NK-92 treated with Interleukin-12 subunit alpha and Interleukin-12 subunit beta, amount 100 ng/mL, for 24 hours (cell line): ENCODE results near the gene CAMKK1.
A peak's percentile ranks its signal among the peaks of the same experiment; 100 is the strongest.

Source experiments
- DNase-seq: peaks from one replicate; lab custom pipeline; 2025; lab: John Stamatoyannopoulos, UW

CAMKK1 gene

DNA sequence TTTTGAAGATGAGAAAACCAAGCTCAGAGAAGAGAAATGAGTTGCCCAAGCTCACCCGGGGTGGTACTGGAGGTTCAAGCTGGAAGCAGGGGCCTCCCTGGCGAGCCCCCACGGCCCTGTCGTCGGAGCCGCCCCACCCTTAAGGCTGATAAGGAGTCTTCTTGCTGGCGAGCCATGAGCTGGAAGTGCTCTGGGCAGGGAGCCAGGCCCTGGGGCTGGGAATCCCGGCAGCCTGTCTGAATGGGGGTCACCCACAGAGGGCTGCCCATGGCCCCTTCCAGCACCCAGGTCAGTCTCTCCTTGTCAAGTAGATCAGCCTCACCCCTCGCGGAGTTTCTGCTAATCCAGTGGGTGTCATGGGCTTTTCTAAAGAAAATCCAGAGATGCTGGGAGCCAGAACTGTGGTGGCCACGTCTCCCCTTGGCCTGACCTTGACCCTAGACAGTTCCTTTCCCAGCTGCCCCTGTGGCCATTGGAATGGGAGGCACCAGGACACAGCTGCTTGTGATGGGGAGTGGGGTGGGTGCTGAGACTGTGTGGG, 24.6 kb upstream of the CAMKK1 start:
- DNase-seq: no peak

DNA sequence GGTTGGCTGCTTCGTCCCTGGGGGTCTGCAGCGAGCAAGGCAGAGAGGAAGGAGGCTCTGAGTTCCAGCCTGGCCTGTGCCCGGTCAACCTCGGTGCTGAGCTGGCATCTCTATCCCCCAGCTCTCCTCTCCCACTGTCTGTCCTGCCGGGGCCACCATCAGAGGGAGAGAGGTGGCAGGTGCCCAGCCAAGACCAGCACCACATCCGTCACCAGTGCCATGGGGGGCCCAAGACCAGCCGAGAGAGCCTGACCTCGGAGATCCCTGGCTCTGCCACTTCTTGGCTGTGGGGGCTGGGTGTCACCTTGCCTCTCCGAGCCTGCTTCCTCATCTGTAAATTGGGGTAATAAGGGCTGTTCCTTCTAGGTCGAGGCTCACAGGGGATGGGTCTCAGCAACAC, 24.0 kb upstream of the CAMKK1 start:
- no peak for DNase-seq

DNA sequence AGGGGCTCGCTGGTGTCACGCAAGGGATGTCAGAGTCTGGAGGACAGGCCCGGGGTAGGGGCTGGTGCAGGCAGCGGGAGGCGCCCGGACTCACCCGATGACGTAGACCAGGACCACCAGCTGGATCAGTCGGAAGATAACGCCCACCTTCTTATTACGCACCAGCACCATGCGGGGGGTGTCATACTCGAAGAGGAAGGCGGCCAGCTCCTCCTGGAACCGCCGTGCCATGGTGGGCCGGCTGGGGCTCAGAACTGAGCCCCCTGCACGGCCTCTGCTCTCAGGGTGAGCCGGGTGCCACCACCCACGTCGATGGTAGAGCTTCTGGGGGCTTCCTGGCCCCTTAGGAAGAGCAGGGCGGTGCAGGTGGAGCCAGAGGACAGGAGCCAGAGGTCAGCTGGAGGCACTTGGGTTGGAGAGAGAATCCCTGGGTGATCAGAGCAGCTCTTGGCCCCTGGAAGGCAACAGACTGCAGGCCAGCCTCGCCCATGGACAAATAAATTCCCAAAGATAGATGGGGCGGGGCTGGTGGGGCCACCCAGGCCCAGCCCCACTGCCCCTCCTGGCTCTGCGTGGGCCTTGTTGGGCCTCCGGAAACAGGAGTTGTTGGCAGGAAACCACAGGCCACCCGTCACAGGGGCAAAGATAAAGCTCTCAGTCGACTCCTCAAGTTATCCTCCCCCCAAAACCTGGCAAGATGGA, 23.3 kb upstream of the CAMKK1 start, which contains the start of gene P2RX1:
P2RX1 (minus strand) TSS at position 471 of the 702 bp plus-strand sequence; CDS start at position 231, 240 bp downstream.
- DNase-seq: no peak

DNA sequence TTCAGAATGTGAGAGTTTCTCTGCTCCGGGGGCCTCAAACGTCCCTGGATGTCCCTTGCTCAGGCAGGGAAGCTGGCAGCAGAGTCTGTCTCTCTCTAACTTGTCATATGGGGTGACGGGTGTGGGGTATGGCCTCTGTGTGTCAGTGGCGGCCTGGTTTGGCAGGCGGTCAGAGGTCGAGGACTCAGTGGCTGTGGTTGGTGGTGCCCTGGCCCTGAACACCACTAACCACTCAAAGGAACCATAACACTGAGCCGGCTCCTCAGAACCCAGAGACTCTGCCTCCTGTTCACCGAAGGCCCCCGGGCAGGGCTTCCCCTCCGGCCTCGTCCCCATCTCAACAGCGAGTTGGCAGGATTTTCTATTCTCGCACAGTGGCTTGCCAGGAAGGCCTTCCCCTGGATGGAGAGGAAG, 22.7 kb upstream of the CAMKK1 start:
- no peak for DNase-seq

DNA sequence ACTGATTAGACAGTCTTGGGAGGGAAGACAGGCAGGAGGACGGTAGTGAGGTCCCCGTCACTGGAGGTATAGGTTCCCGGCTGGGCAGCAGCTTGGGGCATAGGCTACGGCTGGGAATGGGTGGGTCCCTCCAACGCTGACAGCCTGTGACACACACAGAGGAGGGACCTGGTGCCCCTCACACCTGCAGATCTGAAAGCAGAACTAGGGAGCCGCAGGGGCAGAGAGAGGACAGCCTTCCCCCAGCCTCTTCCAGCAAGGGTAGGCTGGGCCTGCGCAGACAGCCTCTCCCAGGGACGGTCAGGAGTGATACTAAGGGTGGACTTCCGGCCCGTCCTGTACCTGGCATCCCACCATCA, 21.4 kb upstream of the CAMKK1 start:
- DNase-seq: no peak

DNA sequence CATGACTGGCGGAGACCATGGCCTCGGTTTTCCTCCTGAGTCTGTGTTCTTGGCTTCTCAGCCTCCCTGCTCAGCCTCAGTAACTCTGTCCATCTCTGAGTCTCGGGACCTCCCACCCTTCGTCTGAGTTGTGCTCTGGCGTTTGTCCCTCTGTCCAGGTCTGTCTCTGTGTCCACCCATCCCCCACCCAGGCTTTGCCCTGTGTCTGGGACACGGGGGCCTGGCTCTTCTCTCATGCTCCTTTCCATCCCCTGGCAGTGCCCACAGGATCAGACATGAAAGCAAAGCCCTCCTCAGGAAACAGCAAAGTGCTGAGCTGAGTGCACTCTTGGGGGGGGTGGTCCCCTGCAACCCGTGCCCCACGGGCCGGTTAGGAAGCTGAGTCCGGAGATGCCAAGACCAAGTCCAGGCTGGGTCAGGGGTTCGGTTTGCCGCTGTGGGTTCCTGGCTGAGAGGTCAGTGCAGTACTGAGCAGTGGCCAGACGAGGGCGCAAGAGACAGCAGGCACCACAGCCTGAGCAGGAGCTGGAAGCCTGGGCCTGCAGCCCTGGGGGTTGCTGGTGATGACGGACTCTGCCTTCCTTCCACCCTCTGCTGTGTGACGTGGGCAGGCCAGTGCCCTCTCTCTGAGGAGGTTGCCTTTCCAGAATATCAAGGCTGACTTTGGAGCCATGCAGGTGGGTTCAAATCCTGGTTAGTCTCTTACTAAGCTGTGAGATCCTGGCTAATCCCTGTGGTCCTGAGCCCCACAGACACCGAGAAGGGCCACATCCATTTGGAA, 20.9 kb upstream of the CAMKK1 start:
- peak; percentile 7 for DNase-seq

DNA sequence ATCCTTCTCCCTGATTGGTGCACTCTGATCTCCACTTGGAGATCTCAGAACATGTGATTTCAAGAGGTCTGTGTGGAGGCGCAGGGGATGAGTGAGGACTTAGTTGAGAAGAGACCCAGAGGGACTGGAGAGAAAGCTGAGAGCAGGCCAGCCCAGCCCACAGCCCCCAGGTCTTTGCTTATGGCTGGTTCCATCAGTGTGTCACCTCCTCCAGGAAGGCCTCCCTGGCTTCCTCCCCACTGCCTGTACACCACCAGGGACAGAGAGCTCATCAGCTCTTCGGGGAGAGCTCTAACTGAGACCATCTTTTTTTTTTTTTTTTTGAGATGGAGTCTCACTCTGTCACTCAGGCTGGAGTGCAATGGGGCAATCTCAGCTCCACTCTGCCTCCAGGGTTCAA, 20.0 kb upstream of the CAMKK1 start:
- no peak for DNase-seq

DNA sequence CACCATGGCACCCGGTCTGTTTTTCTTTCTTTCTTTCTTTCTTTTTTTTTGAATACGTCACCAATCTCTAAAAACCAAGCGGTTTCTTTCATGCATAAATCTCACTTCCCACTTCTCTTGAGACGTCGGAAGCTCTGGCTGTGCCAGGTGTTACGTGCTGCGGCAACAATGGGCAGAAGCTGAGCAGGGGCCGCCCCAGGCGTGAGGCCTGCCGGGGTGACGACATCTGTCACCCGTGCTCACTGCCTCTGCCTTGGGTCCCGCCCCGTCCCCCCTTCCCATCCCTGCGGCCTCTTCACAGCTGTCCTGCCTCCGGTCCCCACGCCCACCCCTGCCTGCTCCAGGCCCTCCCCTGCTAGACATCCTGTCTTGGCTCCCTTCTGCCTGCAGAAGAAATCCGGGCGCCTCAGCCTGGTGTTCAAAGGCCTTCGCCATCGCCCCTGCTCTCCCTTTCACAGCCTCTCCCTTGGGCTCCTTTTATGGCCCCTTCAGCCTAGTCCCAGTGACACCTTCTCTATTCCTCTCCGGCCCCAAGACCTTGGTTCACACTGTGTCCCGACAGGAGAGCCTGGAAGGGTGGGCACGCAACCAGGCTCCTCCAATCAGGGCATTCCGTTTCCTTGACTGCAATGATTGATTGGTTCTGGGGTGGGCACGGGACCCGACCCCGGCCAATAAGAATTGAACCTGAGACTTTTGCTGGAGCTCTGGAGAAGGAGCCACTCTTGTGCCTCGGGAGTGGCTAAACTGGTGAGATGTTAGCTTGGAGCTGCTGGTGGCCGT, 18.6 kb upstream of the CAMKK1 start:
- no peak for DNase-seq

DNA sequence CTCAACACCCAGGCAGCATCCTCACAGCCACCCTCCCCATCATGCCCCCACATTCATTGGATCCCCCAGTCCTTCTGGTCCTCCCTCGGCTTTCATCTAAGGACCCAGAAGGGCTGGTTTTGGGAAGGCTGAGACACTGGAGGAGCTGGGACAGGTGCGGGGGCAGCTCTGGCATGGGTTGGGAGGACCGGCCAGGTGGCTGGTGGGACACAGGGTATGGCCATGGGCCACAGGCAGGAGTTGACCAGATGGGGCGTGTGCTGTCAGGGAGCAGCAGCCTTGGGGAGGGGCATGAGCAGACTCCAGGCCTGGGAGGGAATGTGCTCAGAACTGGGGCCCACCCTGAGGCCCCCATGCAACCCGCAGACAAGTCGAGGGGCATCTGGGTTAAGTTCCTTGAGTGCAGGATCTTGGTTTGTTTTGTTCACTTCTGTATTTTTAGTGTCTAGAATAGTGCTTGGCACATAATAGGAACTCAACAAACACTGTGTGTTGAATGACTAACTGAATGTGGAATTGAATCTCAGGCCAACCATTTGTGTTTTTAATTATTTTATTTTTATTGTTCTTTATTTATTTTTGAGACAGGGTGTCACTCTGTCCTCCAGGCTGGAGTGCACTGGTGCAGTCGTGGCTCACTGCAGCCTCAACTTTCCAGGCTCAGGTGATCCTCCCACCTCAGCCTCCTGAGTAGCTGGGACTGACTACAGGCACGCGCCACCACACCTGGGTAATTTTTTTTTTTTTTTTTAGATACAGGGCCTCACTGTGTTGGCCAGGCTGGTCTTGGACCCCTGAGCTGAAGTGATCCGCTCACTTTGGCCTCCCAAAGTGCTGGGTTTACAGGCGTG, 17.8 kb upstream of the CAMKK1 start:
- no peak for DNase-seq

DNA sequence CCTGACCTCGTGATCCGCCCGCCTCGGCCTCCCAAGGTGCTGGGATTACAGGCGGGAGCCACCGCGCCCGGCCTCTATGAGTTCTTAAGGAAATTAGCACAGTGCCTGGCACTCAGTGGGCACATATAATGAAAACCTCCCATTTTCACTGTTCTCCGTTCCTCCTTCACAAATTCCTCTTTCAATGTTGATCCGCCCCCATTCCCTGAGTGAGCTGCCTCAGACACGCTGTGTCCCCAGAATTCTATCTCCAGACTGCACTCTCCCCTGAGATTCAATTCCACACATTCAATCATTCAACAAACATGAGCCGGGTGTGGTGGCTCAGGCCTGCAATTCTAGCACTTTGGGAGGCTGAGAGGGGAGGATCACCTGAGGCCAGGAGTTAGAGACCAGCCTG, 16.4 kb upstream of the CAMKK1 start:
- no peak for DNase-seq

DNA sequence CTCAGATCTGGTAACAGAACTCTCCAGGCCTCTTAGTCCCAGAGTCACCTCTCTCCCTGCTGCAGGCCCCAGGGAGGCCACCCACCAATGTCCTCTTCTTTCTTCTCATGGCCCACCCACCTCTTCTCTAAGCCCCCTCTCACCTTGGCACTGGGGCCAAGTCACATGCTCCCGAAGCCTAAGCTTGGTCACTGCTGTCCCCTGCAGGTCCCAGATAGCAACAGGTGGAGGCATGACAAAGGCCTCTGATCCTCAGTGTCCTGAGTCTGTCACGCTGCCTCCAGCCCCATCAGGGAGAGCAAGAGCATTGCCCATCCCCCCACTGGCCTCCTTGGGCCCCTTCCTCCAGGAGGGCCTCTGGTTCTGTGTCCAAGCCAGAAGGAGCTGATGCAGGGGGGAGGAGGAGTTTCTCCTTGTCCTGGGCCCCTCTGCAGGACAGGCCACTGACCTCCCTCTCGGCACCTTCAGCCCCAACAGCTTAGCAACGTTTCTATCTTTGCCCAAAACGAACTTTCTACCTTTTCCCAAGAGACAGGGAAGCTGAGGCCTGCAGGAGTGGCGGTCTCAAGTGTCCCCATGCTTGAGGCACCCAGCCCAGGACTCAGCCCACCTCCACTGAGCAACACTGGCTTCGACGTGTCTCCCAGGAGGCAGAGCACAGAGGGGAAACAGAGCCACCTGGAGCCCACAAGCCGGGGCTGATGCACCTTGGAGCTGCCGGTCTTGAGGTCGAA, 14.8 kb upstream of the CAMKK1 start:
- no peak for DNase-seq

DNA sequence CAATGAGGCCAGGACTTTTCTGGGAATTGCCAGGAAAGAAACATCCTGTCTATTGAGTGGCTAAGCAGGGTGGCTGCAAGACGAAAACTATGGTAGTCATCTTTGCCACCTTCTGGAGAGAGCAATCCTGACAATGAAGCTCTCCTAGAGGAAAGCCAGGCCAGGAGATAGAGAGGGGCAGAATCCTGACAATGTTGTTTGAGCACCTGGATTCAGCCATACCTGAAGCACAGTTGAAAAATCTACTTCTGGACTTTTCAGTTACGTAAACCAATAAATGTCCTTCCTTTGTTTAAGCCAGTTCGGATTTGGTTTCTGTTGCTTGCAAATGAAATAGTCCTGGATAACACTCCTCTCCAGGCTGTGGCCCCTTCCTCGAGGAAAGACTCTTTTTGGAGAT, 14.0 kb upstream of the CAMKK1 start:
- no peak for DNase-seq

DNA sequence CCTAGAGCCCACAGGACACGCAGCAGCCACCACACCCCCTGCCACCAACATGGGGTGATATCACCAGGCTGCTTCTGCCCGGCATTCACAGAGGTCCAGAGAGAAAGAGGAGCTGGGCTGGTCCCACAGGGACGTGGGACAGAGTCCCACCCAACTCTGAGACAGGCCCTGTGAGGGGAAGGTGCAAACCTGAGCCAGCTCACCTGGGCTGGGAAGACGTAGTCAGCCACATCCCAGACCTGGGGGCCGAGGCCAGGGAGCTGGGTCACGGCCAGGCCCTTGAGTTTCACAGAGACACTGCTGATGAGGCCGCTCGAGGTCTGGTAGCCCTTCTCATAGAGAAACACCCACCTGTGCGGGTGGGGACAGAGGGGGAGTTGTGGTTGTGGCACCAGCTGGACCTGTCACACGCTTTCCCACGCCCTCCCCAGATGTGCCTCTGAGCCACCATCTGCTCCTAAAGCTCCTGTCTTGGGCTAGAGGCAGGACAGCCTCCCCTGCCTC, 12.2 kb upstream of the CAMKK1 start:
- no peak for DNase-seq

DNA sequence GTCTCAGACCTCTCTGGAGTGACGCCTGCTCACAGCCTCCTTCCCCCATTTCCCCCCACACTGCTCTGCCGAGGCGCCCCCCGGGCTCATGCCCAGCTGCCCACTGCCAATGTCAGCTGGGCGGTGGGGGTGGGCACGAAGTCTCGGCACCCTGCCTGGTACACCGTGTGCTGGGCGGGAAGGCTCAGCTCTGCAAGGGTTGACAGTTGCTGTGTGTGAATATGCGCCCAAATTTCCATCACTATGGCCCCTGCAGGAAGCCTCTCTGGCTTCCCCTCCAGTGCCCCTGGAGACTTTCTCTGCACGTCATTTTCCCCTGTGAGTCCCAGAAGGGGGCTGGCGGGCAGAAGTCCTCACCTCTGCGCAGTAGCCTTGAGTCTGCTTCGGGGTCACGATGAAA, 11.6 kb upstream of the CAMKK1 start:
- DNase-seq: no peak

DNA sequence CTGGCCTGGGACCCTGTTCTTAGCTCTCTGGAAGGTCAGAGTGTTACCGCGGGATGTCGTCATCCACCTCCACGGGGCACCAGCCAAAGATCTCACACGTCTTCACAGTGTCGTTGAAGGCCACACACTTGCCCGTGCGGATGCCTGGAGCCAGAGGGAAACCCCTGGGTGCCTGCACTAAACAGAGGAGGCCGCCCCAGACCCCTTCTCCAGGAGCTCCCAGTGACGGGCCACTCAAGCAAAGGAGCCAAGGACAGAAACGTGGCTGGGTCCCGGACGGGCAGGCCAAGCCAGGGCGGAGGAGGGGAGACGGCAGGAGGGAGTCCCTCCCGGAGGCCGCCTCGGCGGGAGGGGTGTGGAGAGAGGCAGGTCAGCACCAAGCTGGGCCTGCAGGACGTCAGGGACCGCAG, 11.0 kb upstream of the CAMKK1 start:
- no peak for DNase-seq

DNA sequence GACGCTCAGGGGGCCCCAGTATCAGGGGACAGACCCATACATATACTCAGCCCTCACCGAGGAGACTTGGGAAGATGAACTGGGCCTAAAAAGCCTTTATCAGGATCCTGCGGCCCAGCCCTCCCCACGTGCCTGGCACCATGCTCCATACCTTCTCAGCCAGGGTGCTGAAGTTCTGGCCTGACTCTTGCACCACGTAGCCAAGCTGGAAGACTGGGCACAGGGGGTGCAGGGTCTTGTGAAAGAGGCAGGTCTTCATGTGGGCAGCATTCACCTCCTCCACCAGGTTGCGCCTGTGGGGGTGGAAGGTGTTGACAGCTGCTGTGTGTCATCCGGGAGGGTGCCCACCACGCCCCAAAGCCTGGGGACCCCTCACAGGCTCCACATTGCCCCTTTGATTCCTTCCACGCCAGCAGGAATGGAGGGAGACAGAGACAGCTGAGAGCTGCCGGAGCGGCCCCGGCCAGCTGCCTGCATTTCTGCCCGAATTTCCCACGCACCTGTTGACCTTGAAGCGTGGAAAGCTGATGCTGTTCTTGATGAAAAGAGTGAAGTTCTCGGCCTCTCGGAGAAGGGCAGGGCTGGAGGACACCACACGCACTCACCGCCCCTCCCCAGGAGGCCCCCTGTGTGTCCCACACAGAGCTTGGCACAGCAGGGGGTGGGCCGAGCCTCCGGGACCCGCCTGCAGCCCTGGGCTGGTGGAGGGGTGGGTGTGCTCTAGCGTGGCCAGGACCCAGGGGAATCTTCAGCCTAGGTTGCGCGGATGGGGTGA, 10.4 kb upstream of the CAMKK1 start:
- DNase-seq: no peak

DNA sequence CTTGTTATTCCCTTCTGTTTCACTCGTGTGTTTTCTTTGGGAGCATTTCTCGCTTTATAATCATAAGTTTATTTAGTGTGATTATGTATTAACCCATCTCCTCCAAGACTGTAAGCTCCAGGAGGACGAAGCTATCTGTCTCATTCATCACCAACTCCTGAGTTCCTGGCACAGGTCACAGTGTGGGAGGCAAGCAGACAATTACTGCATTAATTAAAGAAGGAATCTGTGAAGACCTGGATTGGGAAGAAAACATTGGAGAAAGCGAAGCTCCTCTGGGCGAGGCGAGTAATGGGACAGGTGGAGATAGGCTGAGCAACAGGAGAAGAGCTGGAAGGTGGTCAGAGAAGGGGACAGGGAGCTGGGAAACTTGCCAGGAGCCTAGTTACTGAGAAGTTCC, 7.8 kb upstream of the CAMKK1 start:
- DNase-seq: no peak

DNA sequence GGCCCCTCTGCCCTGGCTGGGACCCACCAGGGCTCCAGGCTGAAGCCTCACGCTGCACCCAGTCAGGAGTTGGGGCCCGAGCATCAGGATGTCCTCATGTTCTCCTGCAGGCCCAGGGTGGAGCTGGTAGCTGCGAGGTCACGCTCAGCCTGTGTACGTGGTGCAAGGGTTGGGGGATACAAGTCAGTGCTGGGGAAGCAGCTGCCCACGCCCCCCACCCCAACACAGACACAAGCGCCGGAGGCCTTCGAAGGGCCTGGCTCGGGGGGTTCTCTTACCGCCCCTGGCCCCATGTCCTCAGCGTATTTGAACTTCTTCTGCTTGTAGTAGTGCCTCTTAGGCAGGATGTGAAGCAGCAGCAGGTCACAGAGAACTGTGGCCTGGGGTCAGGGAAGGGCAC, 4.9 kb upstream of the CAMKK1 start:
- DNase-seq: no peak

DNA sequence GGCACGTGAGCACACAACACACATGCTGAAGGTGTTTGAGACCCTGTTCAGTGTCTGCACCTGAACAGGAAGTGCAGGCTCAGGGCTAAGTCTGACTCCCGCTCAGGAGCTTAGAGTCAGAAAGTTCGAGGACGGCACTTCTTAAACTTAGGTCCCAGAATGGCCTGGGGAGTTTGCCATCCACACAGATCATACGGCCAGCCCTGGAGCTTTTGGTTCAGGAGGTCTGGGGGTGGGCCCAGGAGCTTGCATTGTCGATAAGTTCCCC, 4.0 kb upstream of the CAMKK1 start:
- no peak for DNase-seq
